ENCODE results near the gene SLC9A9. TPM values are rescaled to one million over a fixed set of nuclear protein-coding genes. Genes with fewer than 3 reads are reported as not detected.

The SLC9A9 gene
- total and polyA plus RNA-seq, 8 donors: 0.28 to 5.9 (median 0.75) TPM

DNA sequence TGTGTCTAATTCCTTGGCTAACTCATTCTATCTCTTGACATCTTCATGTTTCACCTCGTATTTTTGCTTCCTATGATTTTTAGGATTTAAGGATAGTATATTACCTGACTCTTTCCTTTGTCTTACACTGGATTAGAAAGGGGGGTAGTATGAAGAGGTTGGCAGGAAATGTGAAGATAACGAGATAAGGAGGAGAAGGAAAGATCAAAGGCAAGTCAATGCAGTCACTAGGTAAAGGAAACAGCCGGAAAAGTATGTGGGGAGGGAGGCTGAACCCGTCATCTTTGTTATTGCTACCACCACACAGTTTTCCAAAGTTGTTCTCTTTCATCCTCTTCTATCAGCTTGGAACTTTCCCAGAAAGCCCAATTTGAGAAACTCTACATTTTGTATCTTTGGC lies 90.6 kb downstream of the SLC9A9 start:
- intact Hi-C loops (cut with DNase I): no loop called here
- FAIRE-seq: no peak

DNA sequence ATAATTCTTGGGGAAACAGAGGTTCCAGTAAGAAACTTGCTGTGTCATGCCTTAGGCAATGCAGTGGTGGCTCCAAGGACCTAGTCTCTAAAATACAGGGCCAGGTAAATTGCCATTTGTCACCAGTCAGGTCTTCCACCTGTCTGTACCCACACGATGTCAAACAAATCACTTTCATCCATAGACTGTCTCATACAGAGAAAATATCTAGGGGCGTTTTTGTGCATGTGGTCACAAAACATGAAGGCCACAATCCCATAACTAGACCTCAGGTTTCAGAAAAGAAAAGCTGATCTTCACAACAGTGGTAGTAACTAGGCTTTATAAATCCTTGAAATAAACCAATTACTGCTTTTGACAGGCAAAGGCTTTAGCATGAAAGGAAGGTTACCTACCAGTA lies 92.3 kb downstream of the SLC9A9 start:
- no peak for ATAC-seq
- TF ChIP-seq, protein P1, sequence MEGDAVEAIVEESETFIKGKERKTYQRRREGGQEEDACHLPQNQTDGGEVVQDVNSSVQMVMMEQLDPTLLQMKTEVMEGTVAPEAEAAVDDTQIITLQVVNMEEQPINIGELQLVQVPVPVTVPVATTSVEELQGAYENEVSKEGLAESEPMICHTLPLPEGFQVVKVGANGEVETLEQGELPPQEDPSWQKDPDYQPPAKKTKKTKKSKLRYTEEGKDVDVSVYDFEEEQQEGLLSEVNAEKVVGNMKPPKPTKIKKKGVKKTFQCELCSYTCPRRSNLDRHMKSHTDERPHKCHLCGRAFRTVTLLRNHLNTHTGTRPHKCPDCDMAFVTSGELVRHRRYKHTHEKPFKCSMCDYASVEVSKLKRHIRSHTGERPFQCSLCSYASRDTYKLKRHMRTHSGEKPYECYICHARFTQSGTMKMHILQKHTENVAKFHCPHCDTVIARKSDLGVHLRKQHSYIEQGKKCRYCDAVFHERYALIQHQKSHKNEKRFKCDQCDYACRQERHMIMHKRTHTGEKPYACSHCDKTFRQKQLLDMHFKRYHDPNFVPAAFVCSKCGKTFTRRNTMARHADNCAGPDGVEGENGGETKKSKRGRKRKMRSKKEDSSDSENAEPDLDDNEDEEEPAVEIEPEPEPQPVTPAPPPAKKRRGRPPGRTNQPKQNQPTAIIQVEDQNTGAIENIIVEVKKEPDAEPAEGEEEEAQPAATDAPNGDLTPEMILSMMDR (IDR thresholded peaks at IDR 0.05): no peak
- no peak for DNase-seq
- H3K4me1 ChIP-seq: no peaks in the 10 kb centered on the region
- no peaks in the 10 kb centered on the region for H3K27me3 ChIP-seq
- 38% methylated on average over 2 of the region's 2 CpGs for WGBS, 2 donors
- no peaks in the 10 kb centered on the region for H3K36me3 ChIP-seq
- intact Hi-C loops (cut with DNase I): no loop called here
- no peak overlapping the region for H3K27ac ChIP-seq
- H3K4me3 ChIP-seq: no peak overlapping the region
- no peak for FAIRE-seq
- no peaks in the 10 kb centered on the region for H3K9me3 ChIP-seq

More for the DNA sequence above, 90.6 kb downstream of the SLC9A9 start:
- ATAC-seq (no peak), DNase-seq (no peak)
- no peak overlapping the region for H3K4me3 ChIP-seq
- no peaks in the 10 kb centered on the region for H3K36me3 ChIP-seq
- TF ChIP-seq, protein P1 (IDR thresholded peaks at IDR 0.05): no peak
- H3K27ac ChIP-seq: no peak overlapping the region
- 37 to 38% methylated on average over 4 of the region's 4 CpGs for WGBS, 2 donors
- H3K9me3 ChIP-seq: no peaks in the 10 kb centered on the region
- no peaks in the 10 kb centered on the region for H3K4me1 ChIP-seq
- H3K27me3 ChIP-seq: no peaks in the 10 kb centered on the region

DNA sequence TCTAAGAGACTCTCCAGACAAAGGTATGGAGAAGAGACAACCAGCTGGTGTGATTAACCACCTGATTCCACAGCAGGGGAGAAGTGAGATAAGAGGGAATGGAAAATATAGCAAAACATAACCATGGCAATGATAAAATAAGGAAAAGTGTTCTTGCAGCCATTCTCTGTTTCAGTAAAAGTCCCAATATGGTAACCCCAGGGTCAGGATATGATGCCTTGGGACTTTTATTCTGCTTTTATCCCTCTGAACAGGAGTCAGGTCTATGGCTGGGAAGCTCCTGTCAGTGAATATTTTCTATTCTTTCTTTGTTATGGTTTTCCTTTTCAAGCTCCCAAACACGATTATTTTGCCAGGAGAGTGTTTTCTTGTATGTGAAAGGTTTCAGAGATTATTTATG lies 94.2 kb downstream of the SLC9A9 start:
- H3K9me3 ChIP-seq: no peaks in the 10 kb centered on the region
- H3K27me3 ChIP-seq: no peaks in the 10 kb centered on the region
- TF ChIP-seq, protein P1 (IDR thresholded peaks at IDR 0.05): no peak
- no peak overlapping the region for H3K27ac ChIP-seq
- 27 to 45% methylated on average over 1 of the region's 1 CpG for WGBS, 2 donors
- H3K4me3 ChIP-seq: no peak overlapping the region
- intact Hi-C loops (cut with DNase I): no loop called here
- ATAC-seq: no peak
- H3K36me3 ChIP-seq: no peaks in the 10 kb centered on the region
- DNase-seq: no peak
- no peak for FAIRE-seq
- H3K4me1 ChIP-seq: no peaks in the 10 kb centered on the region

DNA sequence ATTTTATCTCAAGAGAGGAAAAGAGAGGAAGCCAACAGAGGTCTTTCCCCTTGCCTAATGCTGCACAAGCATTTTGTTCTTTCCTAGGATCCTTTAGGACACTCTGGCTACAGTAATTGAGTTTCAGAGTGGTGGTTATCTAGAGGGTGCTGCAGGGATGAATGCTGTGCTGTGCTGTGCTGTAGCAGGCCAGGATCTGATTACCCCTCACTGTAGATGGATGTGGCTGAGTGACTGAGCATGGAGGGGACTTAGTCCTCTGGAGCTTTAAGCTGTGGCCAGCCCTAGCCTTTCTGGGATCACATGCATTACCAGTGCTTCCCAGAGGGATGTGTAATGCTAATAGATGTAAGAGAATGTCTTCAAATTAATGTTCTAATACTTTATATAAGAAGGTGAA lies 94.8 kb downstream of the SLC9A9 start:
- no peaks in the 10 kb centered on the region for H3K27me3 ChIP-seq
- no peak overlapping the region for H3K4me3 ChIP-seq
- DNase-seq: no peak
- H3K36me3 ChIP-seq: no peaks in the 10 kb centered on the region
- no peaks in the 10 kb centered on the region for H3K4me1 ChIP-seq
- intact Hi-C loops (cut with DNase I): no loop called here
- H3K9me3 ChIP-seq: no peaks in the 10 kb centered on the region
- ATAC-seq: no peak
- TF ChIP-seq, protein P1 (IDR thresholded peaks at IDR 0.05): no peak
- FAIRE-seq: no peak
- H3K27ac ChIP-seq: no peak overlapping the region

DNA sequence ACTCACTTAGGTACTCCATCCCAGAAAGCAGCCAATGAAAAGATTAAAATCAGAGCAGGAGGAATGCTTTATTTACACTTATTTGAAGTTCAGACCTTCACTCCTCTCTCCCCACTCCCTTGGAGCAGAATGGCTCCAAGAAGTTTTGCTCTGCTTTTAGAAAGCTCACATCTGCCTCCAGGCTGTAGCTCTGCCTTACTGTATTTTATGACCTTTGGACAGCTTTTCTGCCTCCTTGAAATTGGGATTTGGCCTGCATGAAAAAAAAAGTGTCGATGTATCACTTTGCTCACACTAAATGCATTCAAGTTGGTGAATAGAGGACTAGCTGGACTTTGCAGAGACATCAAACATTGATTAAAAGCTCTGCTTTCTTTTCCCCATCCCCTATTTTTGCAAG lies 95.3 kb downstream of the SLC9A9 start:
- Histone ChIP-seq H3K36me3 (no peaks in the 10 kb centered on the region), H3K4me3 (no peak overlapping the region), H3K27me3 (no peaks in the 10 kb centered on the region), H3K9me3 (no peaks in the 10 kb centered on the region), H3K27ac (no peak overlapping the region), H3K4me1 (no peaks in the 10 kb centered on the region)
- no peak for DNase-seq
- TF ChIP-seq, protein P1 (IDR thresholded peaks at IDR 0.05): no peak
- ATAC-seq: no peak
- WGBS, 2 donors: 56 to 65% methylated on average over 1 of the region's 1 CpG
- intact Hi-C loops (cut with DNase I): no loop called here
- no peak for FAIRE-seq
